Spleen (tissue), 7 donors: ENCODE results near the gene CYP19A1.

Experiments used
- POLR2AphosphoS5 ChIP-seq, 3 donors: sonication (generic); formaldehyde crosslinking; IDR thresholded peaks; one replicate each; pipeline ENCODE4 v1.5.1; 2017; ENCODE audit warnings: antibody characterized with exemption in 3 of 3
- TF ChIP-seq, protein P1 (sequence below), 11 experiments: fragments of 200-600 bp in 7 of 11; fragments of 450-650 bp in 4 of 11; sonication (generic) in 4 of 11; IDR thresholded peaks in 8 of 11; conservative IDR thresholded peaks in 3 of 11; 1 replicate in 7 of 11; 2 replicates in 4 of 11; pipeline versions ENCODE4 v1.4.0 to v1.8.0; 2016 to 2021; ENCODE audit warnings: antibody characterized with exemption in 11 of 11, inconsistent platforms in 4 of 11, mild to moderate bottlenecking in 1 of 11
- donor health status: DM: no; HTN: no; CAD: no; lungs with moderate emphysema.
- donor health status: DM: no; HTN: no; CAD: no.
- donor health status: DM: no; HTN: no; CAD: no.

DNA sequence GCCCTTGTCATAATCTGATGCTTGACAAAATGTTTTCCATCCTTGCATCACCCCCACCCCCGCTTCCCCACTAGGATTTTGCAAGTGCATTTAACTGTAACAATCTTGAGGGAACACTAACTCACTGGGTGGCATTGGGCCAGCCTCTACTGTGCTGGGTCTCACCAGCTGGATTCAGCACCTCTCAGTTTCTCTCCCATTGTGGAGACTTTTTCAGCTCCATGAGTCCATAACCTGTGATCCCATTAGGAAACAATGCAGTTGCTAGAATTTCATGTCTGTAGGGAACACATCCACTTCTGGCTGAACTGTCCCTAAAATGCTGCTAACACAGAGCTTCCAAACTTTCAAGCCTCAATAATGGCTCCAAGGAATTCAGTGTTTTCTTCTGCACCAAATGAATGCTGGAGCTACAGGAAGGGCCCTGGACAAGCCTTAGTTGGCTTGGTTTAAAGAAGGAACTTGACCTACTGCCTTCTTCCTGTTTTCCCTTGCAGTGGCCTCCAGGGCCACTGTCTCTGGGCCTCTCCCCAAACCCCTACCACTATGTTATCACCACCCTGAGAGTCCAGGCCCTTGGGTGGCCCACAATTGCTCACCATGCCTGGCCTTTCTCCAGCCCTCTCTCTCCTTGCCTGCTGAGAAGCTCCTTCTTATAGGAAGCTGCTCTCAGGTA is 15.6 kb downstream of the CYP19A1 start:
- TF ChIP-seq, protein P1, sequence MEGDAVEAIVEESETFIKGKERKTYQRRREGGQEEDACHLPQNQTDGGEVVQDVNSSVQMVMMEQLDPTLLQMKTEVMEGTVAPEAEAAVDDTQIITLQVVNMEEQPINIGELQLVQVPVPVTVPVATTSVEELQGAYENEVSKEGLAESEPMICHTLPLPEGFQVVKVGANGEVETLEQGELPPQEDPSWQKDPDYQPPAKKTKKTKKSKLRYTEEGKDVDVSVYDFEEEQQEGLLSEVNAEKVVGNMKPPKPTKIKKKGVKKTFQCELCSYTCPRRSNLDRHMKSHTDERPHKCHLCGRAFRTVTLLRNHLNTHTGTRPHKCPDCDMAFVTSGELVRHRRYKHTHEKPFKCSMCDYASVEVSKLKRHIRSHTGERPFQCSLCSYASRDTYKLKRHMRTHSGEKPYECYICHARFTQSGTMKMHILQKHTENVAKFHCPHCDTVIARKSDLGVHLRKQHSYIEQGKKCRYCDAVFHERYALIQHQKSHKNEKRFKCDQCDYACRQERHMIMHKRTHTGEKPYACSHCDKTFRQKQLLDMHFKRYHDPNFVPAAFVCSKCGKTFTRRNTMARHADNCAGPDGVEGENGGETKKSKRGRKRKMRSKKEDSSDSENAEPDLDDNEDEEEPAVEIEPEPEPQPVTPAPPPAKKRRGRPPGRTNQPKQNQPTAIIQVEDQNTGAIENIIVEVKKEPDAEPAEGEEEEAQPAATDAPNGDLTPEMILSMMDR (IDR thresholded peaks at IDR 0.05 in 8 of 11, conservative IDR thresholded peaks at IDR 0.05 in 3 of 11) = no peak
- no peak for TF ChIP-seq POLR2AphosphoS5 (IDR thresholded peaks at IDR 0.05)
